Skeletal muscle tissue (tissue), 4 donors: ENCODE results near the gene GPI. TPM values are rescaled to one million over a fixed set of nuclear protein-coding genes. Genes with fewer than 3 reads are reported as not detected.

Source experiments
- H3K27ac ChIP-seq: one replicate; pipeline ENCODE4 v1.7.0; 2013; ENCODE audit warnings: mild to moderate bottlenecking, low read depth, low read length, inconsistent platforms
- H3K27me3 ChIP-seq, 3 donors: one replicate each; pipeline ENCODE4 v1.7.0; 2013; ENCODE audit warnings: low read length in 3 of 3; ENCODE audit not compliant: control insufficient read depth in 3 of 3, insufficient read depth in 3 of 3
- H3K36me3 ChIP-seq, 3 donors: one replicate each; pipeline ENCODE4 v1.7.0; 2013; ENCODE audit warnings: low read length in 3 of 3; ENCODE audit not compliant: control insufficient read depth in 3 of 3, insufficient read depth in 3 of 3
- H3K4me1 ChIP-seq, 3 donors: one replicate each; pipeline ENCODE4 v1.7.0; 2013; ENCODE audit warnings: low read length in 3 of 3, mild to moderate bottlenecking in 3 of 3; ENCODE audit not compliant: control insufficient read depth in 3 of 3, insufficient read depth in 3 of 3
- H3K4me3 ChIP-seq, 3 donors: one replicate each; pipeline ENCODE4 v1.7.0; 2013; ENCODE audit warnings: low read length in 3 of 3
- H3K9ac ChIP-seq, 3 donors: one replicate each; pipeline ENCODE4 v1.7.0; 2013; ENCODE audit warnings: low read length in 3 of 3, mild to moderate bottlenecking in 3 of 3, moderate library complexity in 2 of 3, low read depth in 1 of 3
- H3K9me3 ChIP-seq, 3 donors: one replicate each; pipeline ENCODE4 v1.7.0; 2013; ENCODE audit warnings: low read length in 3 of 3; ENCODE audit not compliant: control insufficient read depth in 3 of 3
- total RNA-seq: library from RNA; depleted of rRNA; stranded (reverse); fragments of >200 nt; gene quantifications from one replicate; pipeline ENCODE4 v1.2.3, GENCODE V29; 2014
- donor health status: Osteomylitis.

The GPI gene
- total RNA-seq, 1 donor from 2014 or later: 80.4 TPM

- Histone ChIP-seq H3K9ac (no peak overlapping the region), H3K4me1 (peaks cover 2 to 10% (median 4%) of the 10 kb centered on the region in 3 donors), H3K36me3 (peaks cover 36 to 45% (median 41%) of the 10 kb centered on the region in 3 donors), H3K4me3 (no peak overlapping the region), H3K27me3 (no peaks in the 10 kb centered on the region), H3K9me3 (no peaks in the 10 kb centered on the region), H3K27ac (no peak overlapping the region)
Measured at GRCh38 chr19:34353546-34353945, 11.4 kb upstream of the GPI start.

GRCh38 chr19:34355201-34355600 is 9.8 kb upstream of the GPI start:
- Histone ChIP-seq H3K36me3 (peaks cover 30 to 34% (median 31%) of the 10 kb centered on the region in 3 donors), H3K27ac (no peak overlapping the region), H3K9me3 (no peaks in the 10 kb centered on the region), H3K9ac (no peak overlapping the region), H3K4me3 (no peak overlapping the region), H3K4me1 (peaks cover 12 to 22% (median 16%) of the 10 kb centered on the region in 3 donors), H3K27me3 (no peaks in the 10 kb centered on the region)

DNA sequence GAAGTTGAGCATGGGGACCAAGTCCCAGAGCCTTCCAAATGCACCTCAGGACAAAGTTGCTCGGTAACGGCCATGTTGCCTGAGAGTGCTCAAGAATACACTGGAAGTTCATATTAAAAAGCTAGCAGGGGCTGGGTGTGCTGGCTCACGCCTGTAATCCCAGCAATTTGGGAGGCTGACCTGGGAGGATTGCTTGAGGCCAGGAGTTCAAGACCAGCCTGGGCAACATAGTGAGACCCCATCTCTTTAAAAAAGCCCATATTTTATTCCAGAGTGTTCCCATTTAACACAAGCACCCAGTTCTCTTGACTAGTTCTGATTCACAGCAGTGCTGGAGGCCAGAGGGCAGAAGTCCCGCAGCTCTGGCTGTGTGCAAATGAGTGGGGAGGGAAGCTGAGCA is 8.1 kb upstream of the GPI start:
- peaks cover 12 to 20% (median 16%) of the 10 kb centered on the region in 3 donors for H3K4me1 ChIP-seq
- no peaks in the 10 kb centered on the region for H3K27me3 ChIP-seq
- no peak overlapping the region for H3K4me3 ChIP-seq
- no peak overlapping the region for H3K9ac ChIP-seq
- H3K36me3 ChIP-seq: peaks cover 21 to 26% (median 22%) of the 10 kb centered on the region in 3 donors
- no peak overlapping the region for H3K27ac ChIP-seq
- no peaks in the 10 kb centered on the region for H3K9me3 ChIP-seq

GRCh38 chr19:34357431-34357830 is 7.6 kb upstream of the GPI start:
- H3K4me3 ChIP-seq: no peak overlapping the region
- H3K27ac ChIP-seq: no peak overlapping the region
- H3K4me1 ChIP-seq: peaks cover 12 to 20% (median 16%) of the 10 kb centered on the region in 3 donors
- no peaks in the 10 kb centered on the region for H3K9me3 ChIP-seq
- no peak overlapping the region for H3K9ac ChIP-seq
- no peaks in the 10 kb centered on the region for H3K27me3 ChIP-seq
- H3K36me3 ChIP-seq: peaks cover 19 to 23% (median 20%) of the 10 kb centered on the region in 3 donors

- no peaks in the 10 kb centered on the region for H3K9me3 ChIP-seq
- peak overlapping the region; percentile 74 to 82 (median 79) for H3K4me3 ChIP-seq
- H3K36me3 ChIP-seq: peaks cover 7 to 11% (median 8%) of the 10 kb centered on the region in 3 donors
- H3K9ac ChIP-seq: peak overlapping the region; percentile 83 to 90 (median 89)
- H3K27ac ChIP-seq: peak overlapping the region; percentile 96
- peaks cover 14 to 20% (median 16%) of the 10 kb centered on the region in 3 donors for H3K4me1 ChIP-seq
- no peaks in the 10 kb centered on the region for H3K27me3 ChIP-seq
Measured at GRCh38 chr19:34359140-34359953, 5.6 kb upstream of the GPI start.

GRCh38 chr19:34359954-34360315 is 5.1 kb upstream of the GPI start:
- Histone ChIP-seq H3K27ac (peak overlapping the region; percentile 96), H3K27me3 (no peaks in the 10 kb centered on the region), H3K9me3 (no peaks in the 10 kb centered on the region), H3K4me1 (peaks cover 18 to 25% (median 21%) of the 10 kb centered on the region in 3 donors), H3K9ac (peak overlapping the region; percentile 54 to 89 (median 83)), H3K36me3 (peaks cover 4 to 8% (median 4%) of the 10 kb centered on the region in 3 donors), H3K4me3 (peak overlapping the region; percentile 74 to 82 (median 79))

GRCh38 chr19:34360354-34360909 is 4.6 kb upstream of the GPI start:
- no peak overlapping the region for H3K9ac ChIP-seq
- H3K9me3 ChIP-seq: no peaks in the 10 kb centered on the region
- peaks cover 18 to 26% (median 21%) of the 10 kb centered on the region in 3 donors for H3K4me1 ChIP-seq
- peak overlapping the region; percentile 96 for H3K27ac ChIP-seq
- H3K36me3 ChIP-seq: peaks cover 0 to 3% (median 0%) of the 10 kb centered on the region in 3 donors
- H3K27me3 ChIP-seq: no peaks in the 10 kb centered on the region
- H3K4me3 ChIP-seq: peak overlapping the region in 1 of 3 donors; percentile 82

DNA sequence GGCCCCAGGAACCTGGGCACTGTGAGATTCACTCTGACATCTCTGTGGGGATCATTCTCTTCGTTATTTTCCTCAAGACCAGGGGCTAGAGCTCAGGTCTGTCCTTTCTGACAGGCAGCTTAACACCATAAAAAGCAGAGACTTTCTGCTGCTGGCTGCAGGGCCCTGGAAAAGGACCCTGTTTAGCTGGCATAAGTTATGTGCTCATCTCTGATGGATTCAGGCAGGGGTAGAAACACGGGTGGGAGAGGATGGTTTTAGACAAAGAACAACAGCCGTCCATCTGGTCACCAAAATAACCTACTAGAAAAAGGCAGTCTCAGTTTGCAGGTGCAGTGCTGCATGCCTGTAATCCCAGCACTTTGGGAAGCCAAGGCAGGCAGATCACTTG is 2.3 kb upstream of the GPI start:
- Histone ChIP-seq H3K4me3 (no peak overlapping the region), H3K9ac (no peak overlapping the region), H3K9me3 (no peaks in the 10 kb centered on the region), H3K36me3 (peaks cover 15 to 18% (median 17%) of the 10 kb centered on the region in 3 donors), H3K27me3 (no peaks in the 10 kb centered on the region), H3K4me1 (peaks cover 37 to 48% (median 40%) of the 10 kb centered on the region in 3 donors), H3K27ac (no peak overlapping the region)

DNA sequence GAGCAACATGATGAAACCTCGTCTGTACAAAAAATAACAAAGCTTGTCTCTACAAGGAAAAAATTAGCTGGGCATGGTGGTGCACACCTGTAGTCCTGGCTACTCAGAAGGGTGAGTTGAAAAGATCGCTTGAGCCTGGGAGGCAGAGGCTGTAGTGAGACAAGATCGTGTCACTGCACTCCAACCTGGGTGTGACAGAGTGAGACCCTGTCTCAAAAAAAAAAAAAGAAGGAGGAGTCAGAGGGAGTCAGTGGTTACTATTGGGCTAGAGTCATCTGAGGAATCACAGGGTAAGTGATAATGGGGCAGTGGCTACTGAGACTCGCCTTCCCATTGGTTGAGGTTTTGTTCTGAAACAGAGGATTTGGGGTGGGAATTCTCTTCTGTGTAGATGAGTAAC is 1.9 kb upstream of the GPI start:
- Histone ChIP-seq H3K4me1 (peaks cover 40 to 53% (median 44%) of the 10 kb centered on the region in 3 donors), H3K4me3 (no peak overlapping the region), H3K27me3 (no peaks in the 10 kb centered on the region), H3K27ac (no peak overlapping the region), H3K9ac (no peak overlapping the region), H3K9me3 (no peaks in the 10 kb centered on the region), H3K36me3 (peaks cover 19 to 21% (median 20%) of the 10 kb centered on the region in 3 donors)

DNA sequence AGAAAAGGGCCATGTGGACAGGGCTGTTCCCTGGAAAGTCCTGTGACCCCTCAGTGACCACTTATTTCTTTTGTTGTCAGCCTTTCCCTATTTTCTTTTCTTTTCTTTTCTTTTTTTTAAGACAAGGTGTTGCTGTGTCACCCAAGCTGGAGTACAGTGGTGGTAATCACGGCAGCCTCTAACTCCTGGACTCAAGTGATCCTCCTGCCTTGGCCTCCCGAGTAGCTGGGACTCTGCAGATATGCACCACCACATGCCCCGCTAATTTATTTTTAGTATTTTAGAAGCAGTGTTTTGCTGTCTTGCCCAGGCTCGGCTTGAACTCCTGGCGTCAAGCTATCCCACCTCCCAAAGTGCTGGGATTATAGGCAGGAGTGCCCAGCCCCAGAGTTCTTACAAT is 1.1 kb upstream of the GPI start:
- H3K27ac ChIP-seq: no peak overlapping the region

More for the DNA sequence above, 1.1 kb upstream of the GPI start:
- Histone ChIP-seq H3K9me3 (no peaks in the 10 kb centered on the region), H3K27me3 (no peaks in the 10 kb centered on the region), H3K36me3 (peaks cover 26 to 29% (median 27%) of the 10 kb centered on the region in 3 donors), H3K4me3 (no peak overlapping the region), H3K9ac (no peak overlapping the region), H3K4me1 (peaks cover 41 to 53% (median 43%) of the 10 kb centered on the region in 3 donors)
